ENCODE data around the gene EVC. TPM values are rescaled to one million over a fixed set of nuclear protein-coding genes. Genes with fewer than 3 reads are reported as not detected.

Gene EVC
- total RNA-seq, 2 donors from 2014 or later, result 18.4 to 30.0 TPM

- TF ChIP-seq CTCF (IDR thresholded peaks at IDR 0.05), result no peak
- TF ChIP-seq POLR2A (IDR thresholded peaks at IDR 0.05), result no peak
- Histone ChIP-seq H3K4me3 (no peak overlapping the region), H3K9me3 (peaks cover 0 to 9% (median 0%) of the 10 kb centered on the region in 3 donors), H3K27me3 (no peaks in the 10 kb centered on the region), H3K4me1 (no peaks in the 10 kb centered on the region), H3K27ac (no peak overlapping the region), H3K36me3 (replicated peaks in 1 of 2; ENCODE audit: insufficient read depth in 1 of 2, low read depth in 2 of 2) (no peaks in the 10 kb centered on the region)
- ATAC-seq (no peak), DNase-seq (no peak)
- intact Hi-C loops (cut with DNase I), result no loop called here
- 92 to 97% methylated on average over 2 of the region's 2 CpGs for WGBS, 2 donors
These were observed 63.5 kb downstream of the EVC start for GRCh38 chr4:5774416-5775036.

- Histone ChIP-seq H3K27me3 (no peaks in the 10 kb centered on the region), H3K36me3 (replicated peaks in 1 of 2; ENCODE audit: insufficient read depth in 1 of 2, low read depth in 2 of 2) (no peaks in the 10 kb centered on the region), H3K9me3 (peaks cover 0 to 9% (median 0%) of the 10 kb centered on the region in 3 donors), H3K4me3 (no peak overlapping the region), H3K4me1 (no peaks in the 10 kb centered on the region), H3K27ac (no peak overlapping the region)
- WGBS, 2 donors, result 94 to 100% methylated on average over 1 of the region's 1 CpG
- TF ChIP-seq CTCF (IDR thresholded peaks at IDR 0.05) (no peak), POLR2A (IDR thresholded peaks at IDR 0.05) (no peak)
- ATAC-seq (no peak), DNase-seq (no peak)
- intact Hi-C loops (cut with DNase I), result no loop called here
These were observed 65.5 kb downstream of the EVC start for GRCh38 chr4:5776510-5776909.

GRCh38 chr4:5780831-5781480 is 70.0 kb downstream of the EVC start:
- 91% methylated on average over 9 of the region's 9 CpGs for WGBS, 2 donors
- Histone ChIP-seq H3K27ac (no peak overlapping the region), H3K36me3 (replicated peaks in 1 of 2; ENCODE audit: insufficient read depth in 1 of 2, low read depth in 2 of 2) (no peaks in the 10 kb centered on the region), H3K27me3 (no peaks in the 10 kb centered on the region), H3K4me3 (no peak overlapping the region), H3K9me3 (peaks cover 0 to 9% (median 0%) of the 10 kb centered on the region in 3 donors), H3K4me1 (peaks cover 3% of the 10 kb centered on the region)
- intact Hi-C loops (cut with DNase I), result no loop called here
- DNase-seq, result no peak
- no peak for ATAC-seq
- TF ChIP-seq CTCF (IDR thresholded peaks at IDR 0.05) (no peak), POLR2A (IDR thresholded peaks at IDR 0.05) (no peak)

GRCh38 chr4:5781691-5782090 is 70.7 kb downstream of the EVC start:
- ATAC-seq (no peak), DNase-seq (no peak)
- Histone ChIP-seq H3K4me1 (peaks cover 8% of the 10 kb centered on the region), H3K9me3 (peaks cover 0 to 4% (median 0%) of the 10 kb centered on the region in 3 donors), H3K36me3 (replicated peaks in 1 of 2; ENCODE audit: insufficient read depth in 1 of 2, low read depth in 2 of 2) (no peaks in the 10 kb centered on the region), H3K4me3 (no peak overlapping the region), H3K27ac (no peak overlapping the region), H3K27me3 (no peaks in the 10 kb centered on the region)
- TF ChIP-seq CTCF (IDR thresholded peaks at IDR 0.05) (no peak), POLR2A (IDR thresholded peaks at IDR 0.05) (no peak)
- 85 to 92% methylated on average over 3 of the region's 3 CpGs for WGBS, 2 donors
- intact Hi-C loops (cut with DNase I), result no loop called here
